ENCODE data around the gene OTUB2. TPM values are rescaled to one million over a fixed set of nuclear protein-coding genes. Genes with fewer than 3 reads are reported as not detected.

Gene OTUB2
- total RNA-seq, 4 donors from 2014 or later: 12.6 to 25.0 (median 21.5) TPM

GRCh38 chr14:93998871-93999403, 27.2 kb upstream of the OTUB2 start:
- no peak for TF ChIP-seq POLR2A (IDR thresholded peaks at IDR 0.05)
- WGBS, 2 donors: 76 to 96% methylated on average over 6 of the region's 7 CpGs
- DNase-seq (ENCODE audit: low spot score in 2 of 2): no peak
- intact Hi-C loops (cut with DNase I; ENCODE audit: low total_unique reads): no loop called here
- H3K4me3 ChIP-seq (ENCODE audit: low read depth, poor library complexity, severe bottlenecking): no peak overlapping the region

- DNase-seq (ENCODE audit: low spot score in 2 of 2): no peak
- WGBS, 2 donors: 71 to 80% methylated on average over 8 of the region's 8 CpGs
- intact Hi-C loops (cut with DNase I; ENCODE audit: low total_unique reads): no loop called here
- H3K4me3 ChIP-seq (ENCODE audit: low read depth, poor library complexity, severe bottlenecking): no peak overlapping the region
- no peak for TF ChIP-seq POLR2A (IDR thresholded peaks at IDR 0.05)
- TF ChIP-seq, protein P1, sequence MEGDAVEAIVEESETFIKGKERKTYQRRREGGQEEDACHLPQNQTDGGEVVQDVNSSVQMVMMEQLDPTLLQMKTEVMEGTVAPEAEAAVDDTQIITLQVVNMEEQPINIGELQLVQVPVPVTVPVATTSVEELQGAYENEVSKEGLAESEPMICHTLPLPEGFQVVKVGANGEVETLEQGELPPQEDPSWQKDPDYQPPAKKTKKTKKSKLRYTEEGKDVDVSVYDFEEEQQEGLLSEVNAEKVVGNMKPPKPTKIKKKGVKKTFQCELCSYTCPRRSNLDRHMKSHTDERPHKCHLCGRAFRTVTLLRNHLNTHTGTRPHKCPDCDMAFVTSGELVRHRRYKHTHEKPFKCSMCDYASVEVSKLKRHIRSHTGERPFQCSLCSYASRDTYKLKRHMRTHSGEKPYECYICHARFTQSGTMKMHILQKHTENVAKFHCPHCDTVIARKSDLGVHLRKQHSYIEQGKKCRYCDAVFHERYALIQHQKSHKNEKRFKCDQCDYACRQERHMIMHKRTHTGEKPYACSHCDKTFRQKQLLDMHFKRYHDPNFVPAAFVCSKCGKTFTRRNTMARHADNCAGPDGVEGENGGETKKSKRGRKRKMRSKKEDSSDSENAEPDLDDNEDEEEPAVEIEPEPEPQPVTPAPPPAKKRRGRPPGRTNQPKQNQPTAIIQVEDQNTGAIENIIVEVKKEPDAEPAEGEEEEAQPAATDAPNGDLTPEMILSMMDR (IDR thresholded peaks at IDR 0.05): no peak
Observed at GRCh38 chr14:93999573-93999972, 26.6 kb upstream of the OTUB2 start.

DNA sequence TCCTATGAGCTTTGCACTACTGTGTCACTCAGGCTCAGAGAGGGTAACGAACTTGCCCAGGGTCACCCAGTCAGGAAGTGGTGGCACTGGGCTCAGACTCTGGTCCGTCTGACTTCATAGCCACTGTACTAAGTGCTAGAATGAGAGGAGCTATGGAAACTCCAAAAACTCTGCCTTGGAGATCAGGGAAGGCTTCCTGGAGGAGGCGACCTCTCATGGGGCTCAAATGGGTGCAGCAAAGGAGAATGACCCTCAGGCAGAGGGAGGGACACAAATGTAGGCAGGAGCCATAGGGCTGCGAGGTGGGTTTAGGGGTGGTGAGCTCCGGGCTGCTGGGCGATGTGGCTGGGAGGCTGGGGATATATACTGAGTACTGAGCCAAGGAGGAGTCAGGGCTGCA, 25.9 kb upstream of the OTUB2 start:
- 84 to 88% methylated on average over 6 of the region's 6 CpGs for WGBS, 2 donors
- no peak overlapping the region for H3K4me3 ChIP-seq (ENCODE audit: low read depth, poor library complexity, severe bottlenecking)
- intact Hi-C loops (cut with DNase I; ENCODE audit: low total_unique reads): no loop called here
- TF ChIP-seq, protein P1 (IDR thresholded peaks at IDR 0.05): no peak
- no peak for TF ChIP-seq POLR2A (IDR thresholded peaks at IDR 0.05)
- no peak for DNase-seq (ENCODE audit: low spot score in 2 of 2)

DNA sequence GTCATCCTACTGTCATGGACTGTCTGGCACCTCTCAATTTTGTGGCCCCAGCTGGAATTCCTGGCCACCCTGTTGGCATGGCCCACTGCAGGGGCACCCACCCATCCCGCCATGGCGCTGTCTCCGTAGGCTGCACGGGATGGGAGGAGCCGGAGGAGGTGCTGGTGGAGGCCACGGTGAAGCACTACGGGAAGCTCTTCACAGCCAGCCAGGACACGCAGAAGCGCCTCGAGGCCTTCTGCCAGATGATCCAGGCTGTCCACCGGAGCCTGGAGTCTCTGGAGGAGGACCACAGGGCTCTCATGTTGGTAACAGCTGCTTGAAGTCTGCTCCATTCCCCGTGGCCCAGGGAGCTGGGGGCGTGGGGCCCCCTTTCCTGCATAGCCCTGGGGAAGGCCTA, 25.1 kb upstream of the OTUB2 start:
- 22 to 29% methylated on average over 8 to 11 of the region's 13 CpGs for WGBS, 2 donors
- intact Hi-C loops (cut with DNase I; ENCODE audit: low total_unique reads): no loop called here
- DNase-seq (ENCODE audit: low spot score in 2 of 2): no peak
- no peak overlapping the region for H3K4me3 ChIP-seq (ENCODE audit: low read depth, poor library complexity, severe bottlenecking)
- TF ChIP-seq POLR2A (IDR thresholded peaks at IDR 0.05): no peak
- TF ChIP-seq, protein P1 (IDR thresholded peaks at IDR 0.05): no peak

- WGBS, 2 donors: 24 to 30% methylated on average over 26 of the region's 26 CpGs
- DNase-seq (ENCODE audit: low spot score in 2 of 2): peak in 1 of 2 donors; percentile 31
- no peak for TF ChIP-seq POLR2A (IDR thresholded peaks at IDR 0.05)
- TF ChIP-seq, protein P1 (IDR thresholded peaks at IDR 0.05): peak in 1 of 3 donors; percentile 88
- intact Hi-C loops (cut with DNase I; ENCODE audit: low total_unique reads): no loop called here
- H3K4me3 ChIP-seq (ENCODE audit: low read depth, poor library complexity, severe bottlenecking): no peak overlapping the region
Observed at GRCh38 chr14:94001501-94002396, 24.4 kb upstream of the OTUB2 start.

DNA sequence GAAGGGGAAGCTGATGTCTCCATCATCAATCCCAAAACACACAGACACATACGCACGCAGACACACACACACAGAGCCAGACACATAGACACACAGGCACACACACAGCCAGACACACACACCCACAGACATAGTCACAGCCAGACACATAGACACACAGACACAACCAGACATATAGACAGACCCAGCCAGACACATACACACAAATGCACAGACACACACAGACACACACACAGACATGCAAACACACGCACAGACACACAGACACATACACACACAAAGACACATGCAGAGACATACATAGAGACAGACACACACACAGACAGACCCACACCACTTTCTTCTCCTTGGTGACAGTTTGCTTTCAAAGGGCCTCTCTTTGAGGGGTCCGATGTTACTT, 22.7 kb upstream of the OTUB2 start:
- 79 to 90% methylated on average over 4 of the region's 4 CpGs for WGBS, 2 donors
- intact Hi-C loops (cut with DNase I; ENCODE audit: low total_unique reads): no loop called here
- TF ChIP-seq, protein P1 (IDR thresholded peaks at IDR 0.05): no peak
- TF ChIP-seq POLR2A (IDR thresholded peaks at IDR 0.05): no peak
- DNase-seq (ENCODE audit: low spot score in 2 of 2): no peak
- H3K4me3 ChIP-seq (ENCODE audit: low read depth, poor library complexity, severe bottlenecking): no peak overlapping the region

All from lower leg skin (tissue), 4 donors.